DMS79 (cell line): ENCODE results near the gene GIGYF1.
"Not testable (repeated sequence)": the region's sequence is repeated elsewhere in the genome, so short reads cannot be mapped to it uniquely, and the experiment has no call there.

Experiments used
- DNase-seq: peaks from one replicate; lab custom pipeline; 2025; lab: John Stamatoyannopoulos, UW

The GIGYF1 gene

GRCh38 chr7:100706672-100707311 lies 12.7 kb upstream of the GIGYF1 start:
- no peak for DNase-seq

GRCh38 chr7:100705753-100706671 lies 12.0 kb upstream of the GIGYF1 start, which contains the start of gene POP7:
Gene POP7 (plus strand): TSS chr7:100706121. CDS start chr7:100706831, 710 bp downstream.
- peak; percentile 96 for DNase-seq

GRCh38 chr7:100705320-100705752 lies 11.3 kb upstream of the GIGYF1 start:
- DNase-seq: peak; percentile 32

GRCh38 chr7:100701089-100701488 lies 7.0 kb upstream of the GIGYF1 start:
- DNase-seq: not testable (repeated sequence)

- no peak for DNase-seq
Measured at GRCh38 chr7:100699018-100699417, 5.0 kb upstream of the GIGYF1 start.

GRCh38 chr7:100696123-100696521 lies 2.1 kb upstream of the GIGYF1 start:
- no peak for DNase-seq

- DNase-seq: no peak
Measured at GRCh38 chr7:100693312-100694097, 545 bp downstream of the GIGYF1 start.

- no peak for DNase-seq
Measured at GRCh38 chr7:100692578-100692961, 1.5 kb downstream of the GIGYF1 start.

GRCh38 chr7:100691676-100692577 lies 2.1 kb downstream of the GIGYF1 start:
- DNase-seq: peak; percentile 11

- DNase-seq: no peak
Measured at GRCh38 chr7:100689230-100690135, 4.6 kb downstream of the GIGYF1 start.

- no peak for DNase-seq
Measured at GRCh38 chr7:100688326-100688860, 5.7 kb downstream of the GIGYF1 start.

GRCh38 chr7:100687751-100688300 lies 6.2 kb downstream of the GIGYF1 start:
- DNase-seq: no peak

- DNase-seq: no peak
Measured at GRCh38 chr7:100687261-100687660, 6.8 kb downstream of the GIGYF1 start.

GRCh38 chr7:100686822-100687211 lies 7.2 kb downstream of the GIGYF1 start:
- no peak for DNase-seq

- DNase-seq: no peak
Measured at GRCh38 chr7:100686201-100686821, 7.7 kb downstream of the GIGYF1 start.

- no peak for DNase-seq
Measured at GRCh38 chr7:100685631-100686145, 8.4 kb downstream of the GIGYF1 start.

- DNase-seq: no peak
Measured at GRCh38 chr7:100685049-100685605, 8.9 kb downstream of the GIGYF1 start.

GRCh38 chr7:100684534-100685042 lies 9.5 kb downstream of the GIGYF1 start:
- DNase-seq: no peak
